PC-3 (cell line): Measurements from ENCODE around the gene PICALM. TPM values are rescaled to one million over a fixed set of nuclear protein-coding genes. Genes with fewer than 3 reads are reported as not detected.

Source experiments
- ATAC-seq: fragments of 200-7000 bp; cut with Tn5 transposase; 2 replicates; pipeline ENCODE4 v1.9.1; 2020; ENCODE audit warnings: mild to moderate bottlenecking, moderate library complexity
- BruUV-seq: library from RNA; stranded (reverse); fragments of 400-500 nt; replicated peaks from 2 replicates; lab custom pipeline; 2021; lab: Mats Ljungman, UMichigan
- CTCF ChIA-PET: fragments of 300-600 bp; sonication (Branson Sonifier 250); formaldehyde crosslinking; loops from one replicate; lab custom pipeline; 2022; ENCODE audit warnings: antibody characterized with exemption; lab: Charles Lee
- POLR2A ChIA-PET: fragments of 300-600 bp; sonication (Branson Sonifier 250); formaldehyde crosslinking; loops from one replicate; lab custom pipeline; 2022; ENCODE audit warnings: antibody characterized with exemption; ENCODE audit not compliant: unreplicated experiment; lab: Charles Lee
- DNase-seq: peaks from one replicate; pipeline ENCODE4 v3.0.0-alpha.2; 2015
- H2AFZ ChIP-seq: fragments of 300-600 bp; sonication (generic); 2 replicates; pipeline ENCODE4 v1.6.0; 2016; ENCODE audit warnings: antibody characterized with exemption, low read length
- H3F3A ChIP-seq: fragments of 300-600 bp; sonication (generic); one replicate; pipeline ENCODE4 v1.6.0; 2017; ENCODE audit warnings: antibody characterized with exemption, low read length, control low read depth, mild to moderate bottlenecking; ENCODE audit not compliant: unreplicated experiment
- H3K27ac ChIP-seq: fragments of 300-600 bp; sonication (generic); 2 replicates; pipeline ENCODE4 v1.5.1; 2016; ENCODE audit warnings: mild to moderate bottlenecking, low read length
- H3K27me3 ChIP-seq: fragments of 300-600 bp; sonication (generic); 2 replicates; pipeline ENCODE4 v1.6.1; 2016; ENCODE audit warnings: low read length, mixed read lengths
- H3K36me3 ChIP-seq: fragments of 300-600 bp; sonication (generic); 2 replicates; pipeline ENCODE4 v1.6.1; 2016; ENCODE audit warnings: low read depth, mixed run types, low read length, mixed read lengths
- H3K4me1 ChIP-seq: fragments of 300-600 bp; sonication (generic); 2 replicates; pipeline ENCODE4 v1.5.1; 2016; ENCODE audit warnings: low read length; ENCODE audit not compliant: insufficient read depth
- H3K4me2 ChIP-seq: fragments of 300-600 bp; sonication (generic); 2 replicates; pipeline ENCODE4 v1.6.0; 2016; ENCODE audit warnings: low read length
- H3K4me3 ChIP-seq: fragments of 300-600 bp; sonication (generic); 2 replicates; pipeline ENCODE4 v1.5.1; 2016; ENCODE audit warnings: mild to moderate bottlenecking, low read length, mixed read lengths
- H3K79me2 ChIP-seq: fragments of 300-600 bp; sonication (generic); 2 replicates; pipeline ENCODE4 v1.6.1; 2017; ENCODE audit warnings: low read length, mixed read lengths
- H3K9ac ChIP-seq: fragments of 300-600 bp; sonication (generic); 2 replicates; pipeline ENCODE4 v1.6.0; 2016; ENCODE audit warnings: mild to moderate bottlenecking, low read length
- H3K9me2 ChIP-seq: fragments of 300-600 bp; sonication (generic); replicated peaks from 2 replicates; pipeline ENCODE4 v1.6.1; 2016; ENCODE audit warnings: mixed run types, low read length, mixed read lengths
- H3K9me3 ChIP-seq: fragments of 300-600 bp; sonication (generic); 2 replicates; pipeline ENCODE4 v1.6.1; 2016; ENCODE audit warnings: low read length, mixed read lengths
- H4K20me1 ChIP-seq: fragments of 300-600 bp; sonication (generic); 2 replicates; pipeline ENCODE4 v1.6.1; 2016; ENCODE audit warnings: low read length, mixed read lengths
- CTCF ChIP-seq: fragments of 300-600 bp; sonication (generic); conservative IDR thresholded peaks from 2 replicates; pipeline ENCODE4 v1.5.1; 2017; ENCODE audit warnings: antibody characterized with exemption, low read depth, mild to moderate bottlenecking, low read length
- EZH2 ChIP-seq: fragments of 300-600 bp; sonication (generic); IDR thresholded peaks from one replicate; pipeline ENCODE4 v1.6.1; 2017; ENCODE audit warnings: antibody characterized with exemption, mild to moderate bottlenecking, low read length; ENCODE audit not compliant: unreplicated experiment
- EZH2phosphoT487 ChIP-seq: fragments of 300-600 bp; sonication (generic); IDR thresholded peaks from 2 replicates; pipeline ENCODE4 v1.6.1; 2018; ENCODE audit warnings: mild to moderate bottlenecking, antibody characterized with exemption, low read length, borderline replicate concordance
- intact Hi-C: fragments of 100-400 bp; cut with micrococcal nuclease; formaldehyde crosslinking; loops from 2 replicates; pipeline ENCODE4 v1.9.0; 2023
- total RNA-seq: library from RNA; depleted of rRNA; stranded (reverse); fragments of >200 nt; gene quantifications from 2 replicates; pipeline ENCODE4 v1.2.3, GENCODE V29; 2014

Gene PICALM
- total RNA-seq, 1 experiment from 2014 or later = 59.3 TPM

GRCh38 chr11:86068138-86068871, 579 bp downstream of the PICALM start:
- ChIA-PET POLR2A (interaction anchor here (0.7 kb wide), 1 partner anchor 212 kb away, joined by 3 read pairs; no protein-coding TSS in a partner anchor), CTCF (interaction anchor here (0.9 kb wide), 1 partner anchor 125 kb away, joined by 4 read pairs; no protein-coding TSS in a partner anchor)
- intact Hi-C loops = loop anchor here (2.0 kb wide), 2 partner anchors 114 to 176 kb away; partner anchors contain the start of gene EED
- H3K4me3 ChIP-seq = peak overlapping the region; percentile 91
- H3K79me2 ChIP-seq = peaks cover 56% of the 10 kb centered on the region
- no peaks in the 10 kb centered on the region for H3K9me3 ChIP-seq
- peak overlapping the region; percentile 40 for H2AFZ ChIP-seq
- peak overlapping the region; percentile 83 for H3K9ac ChIP-seq
- no peaks in the 10 kb centered on the region for H3K36me3 ChIP-seq
- BruUV-seq = TSS peak; percentile 33
- peaks cover 34% of the 10 kb centered on the region for H3K4me1 ChIP-seq
- H4K20me1 ChIP-seq = peaks cover 37% of the 10 kb centered on the region
- H3K27ac ChIP-seq = peak overlapping the region; percentile 26; the same call in 1 of the 2 replicates
- H3F3A ChIP-seq = no peaks in the 10 kb centered on the region
- no peaks in the 10 kb centered on the region for H3K27me3 ChIP-seq
- H3K9me2 ChIP-seq = no peaks in the 10 kb centered on the region
- H3K4me2 ChIP-seq = peak overlapping the region; percentile 91
- TF ChIP-seq EZH2 = no peak
- TF ChIP-seq EZH2phosphoT487 = no peak
- TF ChIP-seq CTCF = no peak
- peak; percentile 6 for DNase-seq
- ATAC-seq = peak; percentile 3

GRCh38 chr11:86067851-86068137, 1.1 kb downstream of the PICALM start:
- H2AFZ ChIP-seq = no peak overlapping the region
- ChIA-PET POLR2A (interaction anchor here (0.7 kb wide), 2 partner anchors 81 to 212 kb away, joined by 3 read pairs; no protein-coding TSS in a partner anchor), CTCF (interaction anchor here (0.9 kb wide), 1 partner anchor 126 kb away, joined by 4 read pairs; no protein-coding TSS in a partner anchor)
- peaks cover 61% of the 10 kb centered on the region for H3K79me2 ChIP-seq
- DNase-seq (no peak), ATAC-seq (no peak)
- H3K4me1 ChIP-seq = peaks cover 36% of the 10 kb centered on the region
- no peaks in the 10 kb centered on the region for H3K27me3 ChIP-seq
- peak overlapping the region; percentile 83 for H3K9ac ChIP-seq
- H3K4me3 ChIP-seq = peak overlapping the region; percentile 91
- H3K36me3 ChIP-seq = no peaks in the 10 kb centered on the region
- TF ChIP-seq EZH2phosphoT487 (no peak), EZH2 (no peak), CTCF (no peak)
- H3K27ac ChIP-seq = no peak overlapping the region
- no TSS peak for BruUV-seq
- H3K9me3 ChIP-seq = no peaks in the 10 kb centered on the region
- no peaks in the 10 kb centered on the region for H3F3A ChIP-seq
- peak overlapping the region; percentile 91 for H3K4me2 ChIP-seq
- H4K20me1 ChIP-seq = peaks cover 42% of the 10 kb centered on the region
- no peaks in the 10 kb centered on the region for H3K9me2 ChIP-seq
- intact Hi-C loops = loop anchor here (2.0 kb wide), 2 partner anchors 115 to 177 kb away; partner anchors contain the start of gene EED
